ENCODE data around the gene RC3H1.
"Not testable (repeated sequence)": the region's sequence is repeated elsewhere in the genome, so short reads cannot be mapped to it uniquely, and the experiment has no call there.

DNA sequence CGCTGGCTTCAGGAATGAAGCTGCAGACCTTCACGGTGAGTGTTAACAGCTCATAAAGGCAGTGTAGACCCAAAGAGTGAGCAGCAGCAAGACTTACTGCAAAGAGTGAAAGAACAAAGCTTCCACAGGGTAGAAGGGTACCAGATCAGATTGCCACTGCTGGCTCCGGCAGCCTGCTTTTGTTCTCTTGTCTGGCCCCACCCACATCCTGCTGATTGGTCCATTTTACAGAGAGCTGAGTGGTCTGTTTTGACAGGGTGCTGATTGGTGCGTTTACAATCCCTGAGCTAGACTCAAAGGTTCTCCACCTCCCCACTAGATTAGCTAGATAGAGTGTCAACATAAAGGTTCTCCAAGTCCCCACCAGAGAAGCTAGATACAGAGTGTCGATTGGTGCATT is 33.6 kb upstream of the RC3H1 start:
- TF ChIP-seq, protein P1, sequence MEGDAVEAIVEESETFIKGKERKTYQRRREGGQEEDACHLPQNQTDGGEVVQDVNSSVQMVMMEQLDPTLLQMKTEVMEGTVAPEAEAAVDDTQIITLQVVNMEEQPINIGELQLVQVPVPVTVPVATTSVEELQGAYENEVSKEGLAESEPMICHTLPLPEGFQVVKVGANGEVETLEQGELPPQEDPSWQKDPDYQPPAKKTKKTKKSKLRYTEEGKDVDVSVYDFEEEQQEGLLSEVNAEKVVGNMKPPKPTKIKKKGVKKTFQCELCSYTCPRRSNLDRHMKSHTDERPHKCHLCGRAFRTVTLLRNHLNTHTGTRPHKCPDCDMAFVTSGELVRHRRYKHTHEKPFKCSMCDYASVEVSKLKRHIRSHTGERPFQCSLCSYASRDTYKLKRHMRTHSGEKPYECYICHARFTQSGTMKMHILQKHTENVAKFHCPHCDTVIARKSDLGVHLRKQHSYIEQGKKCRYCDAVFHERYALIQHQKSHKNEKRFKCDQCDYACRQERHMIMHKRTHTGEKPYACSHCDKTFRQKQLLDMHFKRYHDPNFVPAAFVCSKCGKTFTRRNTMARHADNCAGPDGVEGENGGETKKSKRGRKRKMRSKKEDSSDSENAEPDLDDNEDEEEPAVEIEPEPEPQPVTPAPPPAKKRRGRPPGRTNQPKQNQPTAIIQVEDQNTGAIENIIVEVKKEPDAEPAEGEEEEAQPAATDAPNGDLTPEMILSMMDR (conservative IDR thresholded peaks at IDR 0.05; ENCODE audit: low read depth in 2 of 2) = not testable (repeated sequence)
- TF ChIP-seq POLR2AphosphoS5 (IDR thresholded peaks at IDR 0.05; ENCODE audit: low read depth); EZH2 (IDR thresholded peaks at IDR 0.05; ENCODE audit: low read depth, unreplicated experiment); CREB1 (CRISPR knock-in tag; IDR thresholded peaks at IDR 0.05; ENCODE audit: low read depth); EZH2phosphoT487 (IDR thresholded peaks at IDR 0.05; ENCODE audit: unreplicated experiment); JUNB (IDR thresholded peaks at IDR 0.05; ENCODE audit: unreplicated experiment); ZNF114 (CRISPR knock-in tag; IDR thresholded peaks at IDR 0.05): not testable (repeated sequence)
- TF ChIP-seq, protein P2, sequence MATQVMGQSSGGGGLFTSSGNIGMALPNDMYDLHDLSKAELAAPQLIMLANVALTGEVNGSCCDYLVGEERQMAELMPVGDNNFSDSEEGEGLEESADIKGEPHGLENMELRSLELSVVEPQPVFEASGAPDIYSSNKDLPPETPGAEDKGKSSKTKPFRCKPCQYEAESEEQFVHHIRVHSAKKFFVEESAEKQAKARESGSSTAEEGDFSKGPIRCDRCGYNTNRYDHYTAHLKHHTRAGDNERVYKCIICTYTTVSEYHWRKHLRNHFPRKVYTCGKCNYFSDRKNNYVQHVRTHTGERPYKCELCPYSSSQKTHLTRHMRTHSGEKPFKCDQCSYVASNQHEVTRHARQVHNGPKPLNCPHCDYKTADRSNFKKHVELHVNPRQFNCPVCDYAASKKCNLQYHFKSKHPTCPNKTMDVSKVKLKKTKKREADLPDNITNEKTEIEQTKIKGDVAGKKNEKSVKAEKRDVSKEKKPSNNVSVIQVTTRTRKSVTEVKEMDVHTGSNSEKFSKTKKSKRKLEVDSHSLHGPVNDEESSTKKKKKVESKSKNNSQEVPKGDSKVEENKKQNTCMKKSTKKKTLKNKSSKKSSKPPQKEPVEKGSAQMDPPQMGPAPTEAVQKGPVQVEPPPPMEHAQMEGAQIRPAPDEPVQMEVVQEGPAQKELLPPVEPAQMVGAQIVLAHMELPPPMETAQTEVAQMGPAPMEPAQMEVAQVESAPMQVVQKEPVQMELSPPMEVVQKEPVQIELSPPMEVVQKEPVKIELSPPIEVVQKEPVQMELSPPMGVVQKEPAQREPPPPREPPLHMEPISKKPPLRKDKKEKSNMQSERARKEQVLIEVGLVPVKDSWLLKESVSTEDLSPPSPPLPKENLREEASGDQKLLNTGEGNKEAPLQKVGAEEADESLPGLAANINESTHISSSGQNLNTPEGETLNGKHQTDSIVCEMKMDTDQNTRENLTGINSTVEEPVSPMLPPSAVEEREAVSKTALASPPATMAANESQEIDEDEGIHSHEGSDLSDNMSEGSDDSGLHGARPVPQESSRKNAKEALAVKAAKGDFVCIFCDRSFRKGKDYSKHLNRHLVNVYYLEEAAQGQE (IDR thresholded peaks at IDR 0.05; ENCODE audit: unreplicated experiment) = not testable (repeated sequence)
- TF ChIP-seq, protein P3, sequence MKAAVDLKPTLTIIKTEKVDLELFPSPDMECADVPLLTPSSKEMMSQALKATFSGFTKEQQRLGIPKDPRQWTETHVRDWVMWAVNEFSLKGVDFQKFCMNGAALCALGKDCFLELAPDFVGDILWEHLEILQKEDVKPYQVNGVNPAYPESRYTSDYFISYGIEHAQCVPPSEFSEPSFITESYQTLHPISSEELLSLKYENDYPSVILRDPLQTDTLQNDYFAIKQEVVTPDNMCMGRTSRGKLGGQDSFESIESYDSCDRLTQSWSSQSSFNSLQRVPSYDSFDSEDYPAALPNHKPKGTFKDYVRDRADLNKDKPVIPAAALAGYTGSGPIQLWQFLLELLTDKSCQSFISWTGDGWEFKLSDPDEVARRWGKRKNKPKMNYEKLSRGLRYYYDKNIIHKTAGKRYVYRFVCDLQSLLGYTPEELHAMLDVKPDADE (IDR thresholded peaks at IDR 0.05) = not testable (repeated sequence)
- TF ChIP-seq, protein P4, sequence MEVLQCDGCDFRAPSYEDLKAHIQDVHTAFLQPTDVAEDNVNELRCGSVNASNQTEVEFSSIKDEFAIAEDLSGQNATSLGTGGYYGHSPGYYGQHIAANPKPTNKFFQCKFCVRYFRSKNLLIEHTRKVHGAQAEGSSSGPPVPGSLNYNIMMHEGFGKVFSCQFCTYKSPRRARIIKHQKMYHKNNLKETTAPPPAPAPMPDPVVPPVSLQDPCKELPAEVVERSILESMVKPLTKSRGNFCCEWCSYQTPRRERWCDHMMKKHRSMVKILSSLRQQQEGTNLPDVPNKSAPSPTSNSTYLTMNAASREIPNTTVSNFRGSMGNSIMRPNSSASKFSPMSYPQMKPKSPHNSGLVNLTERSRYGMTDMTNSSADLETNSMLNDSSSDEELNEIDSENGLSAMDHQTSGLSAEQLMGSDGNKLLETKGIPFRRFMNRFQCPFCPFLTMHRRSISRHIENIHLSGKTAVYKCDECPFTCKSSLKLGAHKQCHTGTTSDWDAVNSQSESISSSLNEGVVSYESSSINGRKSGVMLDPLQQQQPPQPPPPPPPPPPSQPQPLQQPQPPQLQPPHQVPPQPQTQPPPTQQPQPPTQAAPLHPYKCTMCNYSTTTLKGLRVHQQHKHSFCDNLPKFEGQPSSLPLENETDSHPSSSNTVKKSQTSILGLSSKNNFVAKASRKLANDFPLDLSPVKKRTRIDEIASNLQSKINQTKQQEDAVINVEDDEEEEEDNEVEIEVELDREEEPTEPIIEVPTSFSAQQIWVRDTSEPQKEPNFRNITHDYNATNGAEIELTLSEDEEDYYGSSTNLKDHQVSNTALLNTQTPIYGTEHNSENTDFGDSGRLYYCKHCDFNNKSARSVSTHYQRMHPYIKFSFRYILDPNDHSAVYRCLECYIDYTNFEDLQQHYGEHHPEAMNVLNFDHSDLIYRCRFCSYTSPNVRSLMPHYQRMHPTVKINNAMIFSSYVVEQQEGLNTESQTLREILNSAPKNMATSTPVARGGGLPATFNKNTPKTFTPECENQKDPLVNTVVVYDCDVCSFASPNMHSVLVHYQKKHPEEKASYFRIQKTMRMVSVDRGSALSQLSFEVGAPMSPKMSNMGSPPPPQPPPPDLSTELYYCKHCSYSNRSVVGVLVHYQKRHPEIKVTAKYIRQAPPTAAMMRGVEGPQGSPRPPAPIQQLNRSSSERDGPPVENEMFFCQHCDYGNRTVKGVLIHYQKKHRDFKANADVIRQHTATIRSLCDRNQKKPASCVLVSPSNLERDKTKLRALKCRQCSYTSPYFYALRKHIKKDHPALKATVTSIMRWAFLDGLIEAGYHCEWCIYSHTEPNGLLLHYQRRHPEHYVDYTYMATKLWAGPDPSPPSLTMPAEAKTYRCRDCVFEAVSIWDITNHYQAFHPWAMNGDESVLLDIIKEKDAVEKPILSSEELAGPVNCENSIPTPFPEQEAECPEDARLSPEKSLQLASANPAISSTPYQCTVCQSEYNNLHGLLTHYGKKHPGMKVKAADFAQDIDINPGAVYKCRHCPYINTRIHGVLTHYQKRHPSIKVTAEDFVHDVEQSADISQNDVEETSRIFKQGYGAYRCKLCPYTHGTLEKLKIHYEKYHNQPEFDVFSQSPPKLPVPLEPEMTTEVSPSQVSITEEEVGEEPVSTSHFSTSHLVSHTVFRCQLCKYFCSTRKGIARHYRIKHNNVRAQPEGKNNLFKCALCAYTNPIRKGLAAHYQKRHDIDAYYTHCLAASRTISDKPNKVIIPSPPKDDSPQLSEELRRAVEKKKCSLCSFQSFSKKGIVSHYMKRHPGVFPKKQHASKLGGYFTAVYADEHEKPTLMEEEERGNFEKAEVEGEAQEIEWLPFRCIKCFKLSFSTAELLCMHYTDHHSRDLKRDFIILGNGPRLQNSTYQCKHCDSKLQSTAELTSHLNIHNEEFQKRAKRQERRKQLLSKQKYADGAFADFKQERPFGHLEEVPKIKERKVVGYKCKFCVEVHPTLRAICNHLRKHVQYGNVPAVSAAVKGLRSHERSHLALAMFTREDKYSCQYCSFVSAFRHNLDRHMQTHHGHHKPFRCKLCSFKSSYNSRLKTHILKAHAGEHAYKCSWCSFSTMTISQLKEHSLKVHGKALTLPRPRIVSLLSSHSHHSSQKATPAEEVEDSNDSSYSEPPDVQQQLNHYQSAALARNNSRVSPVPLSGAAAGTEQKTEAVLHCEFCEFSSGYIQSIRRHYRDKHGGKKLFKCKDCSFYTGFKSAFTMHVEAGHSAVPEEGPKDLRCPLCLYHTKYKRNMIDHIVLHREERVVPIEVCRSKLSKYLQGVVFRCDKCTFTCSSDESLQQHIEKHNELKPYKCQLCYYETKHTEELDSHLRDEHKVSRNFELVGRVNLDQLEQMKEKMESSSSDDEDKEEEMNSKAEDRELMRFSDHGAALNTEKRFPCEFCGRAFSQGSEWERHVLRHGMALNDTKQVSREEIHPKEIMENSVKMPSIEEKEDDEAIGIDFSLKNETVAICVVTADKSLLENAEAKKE (CRISPR knock-in tag; IDR thresholded peaks at IDR 0.05) = not testable (repeated sequence)

Measured in GM23338 (cell line).